ENCODE data around the gene PHACTR1. TPM values are rescaled to one million over a fixed set of nuclear protein-coding genes. Genes with fewer than 3 reads are reported as not detected.

The PHACTR1 gene
- polyA plus RNA-seq, 1 experiment = not detected

DNA sequence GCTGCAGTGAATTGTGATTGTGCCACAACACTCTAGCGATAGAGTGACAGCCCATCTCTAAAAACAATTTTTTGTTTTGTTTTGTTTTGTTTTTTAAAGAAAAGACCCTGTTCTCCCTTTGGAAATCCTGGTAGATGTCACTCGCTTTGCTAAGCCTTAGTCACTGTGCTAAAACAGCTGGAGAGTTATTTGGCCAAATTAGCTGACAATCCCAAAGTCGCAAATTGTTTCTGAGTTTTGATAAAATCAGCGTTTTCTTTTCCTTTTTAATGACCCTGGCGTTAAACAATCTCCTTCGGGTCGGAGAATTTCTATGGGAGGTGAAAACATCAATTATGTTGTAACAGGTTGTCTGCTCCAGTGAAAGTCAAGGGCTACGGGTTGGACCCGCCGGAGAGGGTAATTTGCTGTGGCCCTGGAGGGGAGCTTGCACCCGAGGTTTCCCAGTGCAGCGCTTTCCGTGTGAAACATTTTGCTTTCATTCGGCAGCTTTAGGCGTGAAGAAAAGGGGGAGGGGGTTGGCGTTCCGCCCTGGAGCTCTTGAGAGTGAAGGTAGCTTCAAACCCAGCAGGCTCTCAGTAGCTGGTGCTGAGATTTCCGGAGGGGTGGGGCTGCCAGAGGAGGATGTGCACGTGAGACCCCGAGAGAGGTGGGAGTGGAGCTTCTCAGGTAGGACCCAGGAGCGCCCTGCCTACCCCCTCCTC, 296.6 kb downstream of the PHACTR1 start:
- ChIA-PET POLR2A (no interaction called here), CTCF (no interaction called here)
- peaks cover 29% of the 10 kb centered on the region for H3K27me3 ChIP-seq (ENCODE audit: control insufficient read depth, insufficient read depth, low read length)
- TF ChIP-seq, protein P1, sequence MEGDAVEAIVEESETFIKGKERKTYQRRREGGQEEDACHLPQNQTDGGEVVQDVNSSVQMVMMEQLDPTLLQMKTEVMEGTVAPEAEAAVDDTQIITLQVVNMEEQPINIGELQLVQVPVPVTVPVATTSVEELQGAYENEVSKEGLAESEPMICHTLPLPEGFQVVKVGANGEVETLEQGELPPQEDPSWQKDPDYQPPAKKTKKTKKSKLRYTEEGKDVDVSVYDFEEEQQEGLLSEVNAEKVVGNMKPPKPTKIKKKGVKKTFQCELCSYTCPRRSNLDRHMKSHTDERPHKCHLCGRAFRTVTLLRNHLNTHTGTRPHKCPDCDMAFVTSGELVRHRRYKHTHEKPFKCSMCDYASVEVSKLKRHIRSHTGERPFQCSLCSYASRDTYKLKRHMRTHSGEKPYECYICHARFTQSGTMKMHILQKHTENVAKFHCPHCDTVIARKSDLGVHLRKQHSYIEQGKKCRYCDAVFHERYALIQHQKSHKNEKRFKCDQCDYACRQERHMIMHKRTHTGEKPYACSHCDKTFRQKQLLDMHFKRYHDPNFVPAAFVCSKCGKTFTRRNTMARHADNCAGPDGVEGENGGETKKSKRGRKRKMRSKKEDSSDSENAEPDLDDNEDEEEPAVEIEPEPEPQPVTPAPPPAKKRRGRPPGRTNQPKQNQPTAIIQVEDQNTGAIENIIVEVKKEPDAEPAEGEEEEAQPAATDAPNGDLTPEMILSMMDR (IDR thresholded peaks at IDR 0.05; ENCODE audit: low read depth, low read length) = no peak
- no peak for DNase-seq (ENCODE audit: low read depth, low spot score)
- H3K27ac ChIP-seq (ENCODE audit: low read depth, low read length) = no peak overlapping the region
- H3K4me3 ChIP-seq (ENCODE audit: low read depth, low read length) = no peak overlapping the region
- H3K9me3 ChIP-seq (ENCODE audit: control insufficient read depth, insufficient read depth, low read length) = no peaks in the 10 kb centered on the region

DNA sequence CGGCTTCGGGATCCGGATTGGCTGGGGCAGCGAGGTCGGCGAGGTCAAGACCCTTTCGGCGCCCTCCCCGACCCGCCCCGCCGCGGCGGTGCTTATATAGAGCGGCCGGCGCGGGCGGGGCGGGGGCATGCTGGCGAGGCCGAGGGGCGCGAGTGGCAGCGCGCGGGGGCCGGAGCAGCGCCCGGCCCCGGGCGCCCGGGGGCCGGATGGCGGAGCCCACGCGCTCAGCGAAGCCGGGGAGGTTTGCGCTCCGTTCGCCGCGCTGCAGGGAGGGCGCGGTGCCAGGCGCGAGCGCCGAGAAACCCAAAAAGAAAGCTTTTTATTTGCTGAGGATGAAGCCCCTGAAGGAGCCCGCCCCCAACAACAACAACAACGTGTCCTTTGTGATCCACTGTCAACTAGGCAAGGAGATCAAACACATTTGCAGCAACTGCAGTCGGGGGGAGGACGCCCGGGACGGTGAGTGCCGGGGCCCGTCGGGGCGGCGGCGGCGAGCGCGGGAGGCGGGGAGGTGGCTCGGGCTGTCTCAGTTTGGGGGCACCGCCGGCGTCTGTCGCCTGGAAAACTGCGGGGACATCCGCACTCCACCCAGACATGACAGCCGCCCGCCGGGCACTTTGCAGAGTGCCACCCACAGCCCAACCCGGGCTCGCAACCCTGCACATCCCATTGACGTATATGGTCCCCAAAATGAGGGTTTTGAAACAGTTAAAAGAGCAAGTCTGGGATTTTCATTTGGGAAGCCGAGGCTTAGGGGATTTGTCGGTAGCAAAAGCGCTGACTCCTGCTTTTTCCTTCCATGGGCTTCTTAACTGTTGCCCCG, 297.3 kb downstream of the PHACTR1 start:
- DNase-seq (ENCODE audit: low read depth, low spot score) = no peak
- Histone ChIP-seq H3K9me3 (ENCODE audit: control insufficient read depth, insufficient read depth, low read length) (no peaks in the 10 kb centered on the region), H3K4me3 (ENCODE audit: low read depth, low read length) (no peak overlapping the region), H3K27me3 (ENCODE audit: control insufficient read depth, insufficient read depth, low read length) (peaks cover 29% of the 10 kb centered on the region), H3K27ac (ENCODE audit: low read depth, low read length) (no peak overlapping the region)
- TF ChIP-seq, protein P1 (IDR thresholded peaks at IDR 0.05; ENCODE audit: low read depth, low read length) = no peak
- POLR2A ChIA-PET = no interaction called here
- CTCF ChIA-PET = no interaction called here

DNA sequence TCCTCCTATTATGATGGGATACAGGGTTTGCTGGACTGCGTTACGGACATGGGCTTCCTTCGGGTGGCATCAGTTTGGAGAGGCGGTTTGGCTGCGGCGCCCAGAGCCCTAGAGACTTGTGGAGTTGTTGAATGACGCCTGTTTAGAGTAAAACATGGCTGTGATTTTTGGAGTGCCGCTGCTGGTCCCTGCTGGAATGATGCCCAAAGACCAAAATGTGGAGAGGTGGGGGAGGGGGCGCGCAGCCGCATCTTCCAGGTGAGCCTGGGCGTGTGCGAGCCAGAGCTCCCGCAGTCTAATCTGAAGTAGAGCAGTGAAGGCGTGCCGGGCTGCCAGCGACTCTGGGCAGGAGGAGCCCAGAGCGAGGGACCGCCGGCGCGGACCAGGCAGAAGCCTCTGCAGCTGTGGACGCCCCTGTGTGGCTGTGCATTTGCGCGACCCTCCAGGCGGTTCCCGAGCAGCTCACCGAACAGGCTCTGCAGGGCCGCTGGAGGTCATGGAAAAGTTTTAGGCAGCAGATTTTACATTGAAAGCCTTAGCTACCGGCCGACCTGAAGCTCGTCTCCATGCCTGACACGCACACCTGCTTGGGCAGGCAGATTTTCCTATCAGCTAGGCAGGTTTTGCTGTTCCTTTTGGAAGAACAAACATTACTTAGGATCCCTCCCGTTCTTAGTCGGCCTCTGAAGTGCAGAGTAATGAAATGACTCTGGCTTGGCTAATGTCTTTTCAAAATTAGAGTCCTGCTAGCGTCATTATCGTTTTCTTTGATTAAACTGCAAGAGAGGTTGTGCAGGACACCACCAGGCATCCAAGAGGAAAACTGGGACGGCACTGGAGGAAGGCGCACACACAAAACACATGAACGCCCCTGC, 298.2 kb downstream of the PHACTR1 start:
- ChIA-PET POLR2A (no interaction called here), CTCF (no interaction called here)
- no peak for DNase-seq (ENCODE audit: low read depth, low spot score)
- Histone ChIP-seq H3K4me3 (ENCODE audit: low read depth, low read length) (no peak overlapping the region), H3K27me3 (ENCODE audit: control insufficient read depth, insufficient read depth, low read length) (peaks cover 29% of the 10 kb centered on the region), H3K9me3 (ENCODE audit: control insufficient read depth, insufficient read depth, low read length) (no peaks in the 10 kb centered on the region), H3K27ac (ENCODE audit: low read depth, low read length) (no peak overlapping the region)
- TF ChIP-seq, protein P1 (IDR thresholded peaks at IDR 0.05; ENCODE audit: low read depth, low read length) = no peak

DNA sequence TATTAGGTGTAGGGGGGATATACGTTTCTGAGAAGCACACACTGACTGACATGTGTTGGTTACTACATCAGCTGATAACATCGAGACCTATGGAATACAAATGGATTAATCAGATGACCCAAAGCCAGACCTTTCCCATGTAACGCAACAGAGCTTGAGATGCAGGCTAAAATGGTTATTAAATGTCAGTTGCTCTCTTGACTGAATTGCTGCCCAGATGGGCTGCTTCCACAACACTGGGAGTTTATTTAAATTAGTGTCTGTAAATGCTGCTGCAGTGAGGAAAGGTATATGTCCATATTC, 298.8 kb downstream of the PHACTR1 start:
- H3K9me3 ChIP-seq (ENCODE audit: control insufficient read depth, insufficient read depth, low read length) = no peaks in the 10 kb centered on the region
- ChIA-PET POLR2A (no interaction called here), CTCF (no interaction called here)
- H3K4me3 ChIP-seq (ENCODE audit: low read depth, low read length) = no peak overlapping the region
- no peak for DNase-seq (ENCODE audit: low read depth, low spot score)
- no peak overlapping the region for H3K27ac ChIP-seq (ENCODE audit: low read depth, low read length)
- TF ChIP-seq, protein P1 (IDR thresholded peaks at IDR 0.05; ENCODE audit: low read depth, low read length) = no peak
- H3K27me3 ChIP-seq (ENCODE audit: control insufficient read depth, insufficient read depth, low read length) = peaks cover 29% of the 10 kb centered on the region
